NCI-H2171 (cell line): ENCODE data around the gene NFATC3.

Experiments used
- DNase-seq: peaks from one replicate; lab custom pipeline; 2025; lab: John Stamatoyannopoulos, UW

Gene NFATC3

GRCh38 chr16:68187505-68187904, 102.3 kb downstream of the NFATC3 start:
- no peak for DNase-seq

GRCh38 chr16:68188170-68188569, 103.0 kb downstream of the NFATC3 start:
- DNase-seq, result no peak

- no peak for DNase-seq
Measured at GRCh38 chr16:68190081-68190480, 104.9 kb downstream of the NFATC3 start.

GRCh38 chr16:68190736-68191510, 105.8 kb downstream of the NFATC3 start:
- DNase-seq, result no peak

GRCh38 chr16:68194251-68194650, 109.1 kb downstream of the NFATC3 start:
- DNase-seq, result no peak

- no peak for DNase-seq
Measured at GRCh38 chr16:68197250-68197649, 112.1 kb downstream of the NFATC3 start.

GRCh38 chr16:68200088-68200783, 115.1 kb downstream of the NFATC3 start:
- DNase-seq, result no peak

GRCh38 chr16:68202091-68202519, 116.9 kb downstream of the NFATC3 start:
- DNase-seq, result peak; percentile 44

GRCh38 chr16:68206245-68206644, 121.1 kb downstream of the NFATC3 start:
- no peak for DNase-seq

GRCh38 chr16:68214726-68215125, 129.6 kb downstream of the NFATC3 start:
- no peak for DNase-seq

- DNase-seq, result no peak
Measured at GRCh38 chr16:68215302-68215701, 130.1 kb downstream of the NFATC3 start.

- DNase-seq, result no peak
Measured at GRCh38 chr16:68216240-68216639, 131.1 kb downstream of the NFATC3 start.

- no peak for DNase-seq
Measured at GRCh38 chr16:68217506-68217905, 132.3 kb downstream of the NFATC3 start.

GRCh38 chr16:68219725-68220351, 134.7 kb downstream of the NFATC3 start:
- no peak for DNase-seq

- DNase-seq, result no peak
Measured at GRCh38 chr16:68223072-68223471, 137.9 kb downstream of the NFATC3 start.

- DNase-seq, result no peak
Measured at GRCh38 chr16:68226116-68226515, 140.9 kb downstream of the NFATC3 start.

GRCh38 chr16:68227183-68227793, 142.1 kb downstream of the NFATC3 start:
- no peak for DNase-seq

GRCh38 chr16:68227850-68228553, 142.8 kb downstream of the NFATC3 start:
- DNase-seq, result no peak

GRCh38 chr16:68228652-68229051, 143.5 kb downstream of the NFATC3 start:
- DNase-seq, result no peak

GRCh38 chr16:68229431-68230175, 144.4 kb downstream of the NFATC3 start:
- DNase-seq, result peak; percentile 56

- DNase-seq, result no peak
Measured at GRCh38 chr16:68230176-68230571, 145.0 kb downstream of the NFATC3 start.
